HepG2 (cell line): ENCODE data around the gene POLN. TPM values are rescaled to one million over a fixed set of nuclear protein-coding genes. Genes with fewer than 3 reads are reported as not detected.

ENCODE experiments used
- ATF6 ChIP-seq: sonication (generic); formaldehyde crosslinking; conservative IDR thresholded peaks from 2 replicates; pipeline ENCODE4 v1.4.0; 2020; ENCODE audit warnings: missing genetic modification reagents
- CENPX ChIP-seq: sonication (generic); formaldehyde crosslinking; IDR thresholded peaks from 2 replicates; pipeline ENCODE4 v1.9.0; 2021; ENCODE audit warnings: mild to moderate bottlenecking, missing genetic modification reagents, moderate library complexity
- KDM5B ChIP-seq: sonication (generic); formaldehyde crosslinking; IDR thresholded peaks from 2 replicates; pipeline ENCODE4 v1.4.0; 2020; ENCODE audit warnings: missing genetic modification reagents, mild to moderate bottlenecking, borderline replicate concordance
- MEIS1 ChIP-seq: sonication (generic); formaldehyde crosslinking; IDR thresholded peaks from 2 replicates; pipeline ENCODE4 v1.9.0; 2021; ENCODE audit warnings: mild to moderate bottlenecking, missing genetic modification reagents, moderate library complexity, borderline replicate concordance
- MLLT10 ChIP-seq: sonication (generic); formaldehyde crosslinking; IDR thresholded peaks from 2 replicates; pipeline ENCODE4 v1.4.0; 2020; ENCODE audit warnings: missing genetic modification reagents
- MXD1 ChIP-seq: sonication (generic); formaldehyde crosslinking; IDR thresholded peaks from 2 replicates; pipeline ENCODE4 v1.4.0; 2020; ENCODE audit warnings: mild to moderate bottlenecking, missing genetic modification reagents
- NFYC ChIP-seq: IDR thresholded peaks from 2 replicates; pipeline ENCODE4 v1.6.1; 2016; ENCODE audit warnings: missing genetic modification reagents, missing compliant biosample characterization
- SRSF1 ChIP-seq: fragments of 200-400 bp; formaldehyde crosslinking; optimal IDR thresholded peaks from 2 replicates; pipeline ENCODE3; 2017; ENCODE audit warnings: mild to moderate bottlenecking, low read depth, low read length, moderate library complexity
- ZNF430 ChIP-seq: sonication (generic); formaldehyde crosslinking; IDR thresholded peaks from 2 replicates; pipeline ENCODE4 v1.9.0; 2021; ENCODE audit warnings: mild to moderate bottlenecking, missing genetic modification reagents
- ZNF609 ChIP-seq: sonication (generic); formaldehyde crosslinking; IDR thresholded peaks from 2 replicates; pipeline ENCODE4 v1.4.0; 2020; ENCODE audit warnings: mild to moderate bottlenecking, missing genetic modification reagents, borderline replicate concordance
- ZNF788 ChIP-seq: sonication (generic); formaldehyde crosslinking; IDR thresholded peaks from 2 replicates; pipeline ENCODE4 v1.5.0; 2020; ENCODE audit warnings: mild to moderate bottlenecking, missing genetic modification reagents, borderline replicate concordance
- ZNF879 ChIP-seq: sonication (generic); formaldehyde crosslinking; IDR thresholded peaks from 2 replicates; pipeline ENCODE4 v1.8.1; 2023; ENCODE audit warnings: missing genetic modification reagents
- ZNF891 ChIP-seq: sonication (generic); formaldehyde crosslinking; IDR thresholded peaks from 2 replicates; pipeline ENCODE4 v1.5.0; 2020; ENCODE audit warnings: mild to moderate bottlenecking, missing genetic modification reagents
- polyA plus RNA-seq, 8 experiments: library from polyadenylated mRNA; depleted of rRNA in 3 of 8; stranded (reverse) in 7 of 8; unstranded in 1 of 8; fragments of >200 nt; fragmentation: Illumina TruSeq in 4 of 8; extraction: Trizol in 4 of 8; gene quantifications; 2 replicates each; pipeline versions ENCODE4 v1.2.1 to v1.2.3, GENCODE V29; 2011 to 2016; ENCODE audit warnings: low read depth in 4 of 8, missing spikeins in 1 of 8, mixed read lengths in 1 of 8; ENCODE audit not compliant: insufficient read depth in 1 of 8
- total RNA-seq, 5 experiments: library from RNA; depleted of rRNA; stranded (reverse); fragments of >200 nt; fragmentation: Illumina TruSeq; extraction: Trizol; gene quantifications; 2 replicates each; pipeline ENCODE4 v1.2.3, GENCODE V29; 2016; ENCODE audit warnings: low read depth in 1 of 5

Gene POLN
- total and polyA plus RNA-seq, 2 of the 13 experiments (the other 11 are each of a cell fraction or from before 2014, with no cell fraction given): 0.93 to 1.5 TPM

- peak; percentile 42; the same call in 1 of the 2 replicates for TF ChIP-seq ZNF609 (CRISPR knock-in tag)
- TF ChIP-seq NFYC (CRISPR knock-in tag): peak; percentile 28; the same call in 1 of the 2 replicates
- TF ChIP-seq ZNF430 (CRISPR knock-in tag): peak; percentile 56; the same call in 1 of the 2 replicates
- no peak; the same call in 1 of the 2 replicates for TF ChIP-seq KDM5B (CRISPR knock-in tag)
- peak; percentile 57; the same call in 1 of the 2 replicates for TF ChIP-seq ZNF788
- no peak for TF ChIP-seq CENPX (CRISPR knock-in tag)
- TF ChIP-seq ZNF891 (CRISPR knock-in tag): peak; percentile 74
- no peak for TF ChIP-seq MLLT10
- no peak for TF ChIP-seq ATF6 (CRISPR knock-in tag)
- no peak for TF ChIP-seq ZNF879
- TF ChIP-seq MXD1 (CRISPR knock-in tag): peak; percentile 50; the same call in 1 of the 2 replicates
- TF ChIP-seq MEIS1: peak; percentile 78; the same call in 1 of the 2 replicates
- TF ChIP-seq SRSF1: peak; percentile 79
These were observed at the start of gene POLN, which contains the start of gene HAUS3 (continued) for GRCh38 chr4:2241410-2242353.
